Hepatocyte (in vitro differentiated cells): ENCODE results near the gene THSD4.

Experiments used
- EZH2 ChIP-seq: fragments of 200-600 bp; sonication (generic); IDR thresholded peaks from 2 replicates; pipeline ENCODE4 v1.6.1; 2016; ENCODE audit warnings: antibody characterized with exemption, mild to moderate bottlenecking, borderline replicate concordance
- EZH2phosphoT487 ChIP-seq: fragments of 200-600 bp; sonication (generic); IDR thresholded peaks from one replicate; pipeline ENCODE4 v1.6.1; 2018; ENCODE audit warnings: antibody characterized with exemption, mild to moderate bottlenecking, low read depth, moderate library complexity; ENCODE audit not compliant: unreplicated experiment, severe bottlenecking
- TF ChIP-seq, protein P1 (sequence below): fragments of 200-600 bp; sonication (generic); IDR thresholded peaks from 2 replicates; pipeline ENCODE4 v1.5.1; 2016; ENCODE audit warnings: antibody characterized with exemption, mild to moderate bottlenecking; ENCODE audit not compliant: poor library complexity

DNA sequence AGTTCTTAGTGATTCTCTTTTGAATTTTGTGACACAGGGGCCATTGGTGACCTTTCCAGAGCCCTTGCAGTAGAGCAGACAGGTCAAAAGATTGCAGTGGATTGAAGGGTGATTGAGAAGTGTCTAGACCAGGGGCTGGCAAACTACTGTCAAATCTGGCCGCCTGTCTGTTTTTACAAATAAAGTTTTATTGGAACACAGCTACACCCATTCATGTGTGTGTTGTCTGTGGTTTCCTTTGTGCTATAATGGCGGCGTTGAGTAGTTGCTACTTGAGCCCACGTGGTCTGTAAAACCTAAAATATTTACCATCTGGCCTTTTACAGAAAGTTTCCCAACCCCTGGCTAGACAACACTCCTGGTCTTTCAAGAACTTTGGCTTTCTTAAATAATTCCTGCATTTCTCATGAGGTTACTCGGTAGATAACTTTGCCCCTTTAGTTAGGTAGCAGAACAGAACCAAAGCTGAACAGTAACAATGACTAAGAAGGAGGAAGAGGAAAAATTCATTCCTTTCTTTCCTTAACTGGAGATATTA lies 430.0 kb downstream of the THSD4 start:
- TF ChIP-seq, protein P1, sequence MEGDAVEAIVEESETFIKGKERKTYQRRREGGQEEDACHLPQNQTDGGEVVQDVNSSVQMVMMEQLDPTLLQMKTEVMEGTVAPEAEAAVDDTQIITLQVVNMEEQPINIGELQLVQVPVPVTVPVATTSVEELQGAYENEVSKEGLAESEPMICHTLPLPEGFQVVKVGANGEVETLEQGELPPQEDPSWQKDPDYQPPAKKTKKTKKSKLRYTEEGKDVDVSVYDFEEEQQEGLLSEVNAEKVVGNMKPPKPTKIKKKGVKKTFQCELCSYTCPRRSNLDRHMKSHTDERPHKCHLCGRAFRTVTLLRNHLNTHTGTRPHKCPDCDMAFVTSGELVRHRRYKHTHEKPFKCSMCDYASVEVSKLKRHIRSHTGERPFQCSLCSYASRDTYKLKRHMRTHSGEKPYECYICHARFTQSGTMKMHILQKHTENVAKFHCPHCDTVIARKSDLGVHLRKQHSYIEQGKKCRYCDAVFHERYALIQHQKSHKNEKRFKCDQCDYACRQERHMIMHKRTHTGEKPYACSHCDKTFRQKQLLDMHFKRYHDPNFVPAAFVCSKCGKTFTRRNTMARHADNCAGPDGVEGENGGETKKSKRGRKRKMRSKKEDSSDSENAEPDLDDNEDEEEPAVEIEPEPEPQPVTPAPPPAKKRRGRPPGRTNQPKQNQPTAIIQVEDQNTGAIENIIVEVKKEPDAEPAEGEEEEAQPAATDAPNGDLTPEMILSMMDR = no peak
- no peak for TF ChIP-seq EZH2phosphoT487
- no peak for TF ChIP-seq EZH2
